ENCODE measurements around the gene FYTTD1.
A peak's percentile ranks its signal among the peaks of the same experiment; 100 is the strongest.

FYTTD1 gene

DNA sequence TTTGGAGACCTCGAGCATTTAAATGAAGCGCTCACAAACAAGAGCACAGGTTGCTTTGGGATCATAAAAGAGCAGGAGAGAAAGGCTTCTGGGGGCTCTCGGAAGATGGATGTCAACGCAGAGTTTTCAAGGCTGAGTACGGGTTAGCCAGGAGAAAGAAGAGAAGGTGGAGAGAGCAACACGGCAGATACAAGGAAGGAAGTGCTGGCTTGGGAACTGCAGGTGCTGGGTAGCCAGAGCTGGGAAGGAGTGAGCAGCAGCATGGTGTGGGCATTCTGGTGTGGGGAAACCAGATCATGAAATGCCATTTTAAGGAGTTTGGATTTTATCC is 12.4 kb upstream of the FYTTD1 start:
- no peak for DNase-seq (ENCODE audit: low read depth)

DNA sequence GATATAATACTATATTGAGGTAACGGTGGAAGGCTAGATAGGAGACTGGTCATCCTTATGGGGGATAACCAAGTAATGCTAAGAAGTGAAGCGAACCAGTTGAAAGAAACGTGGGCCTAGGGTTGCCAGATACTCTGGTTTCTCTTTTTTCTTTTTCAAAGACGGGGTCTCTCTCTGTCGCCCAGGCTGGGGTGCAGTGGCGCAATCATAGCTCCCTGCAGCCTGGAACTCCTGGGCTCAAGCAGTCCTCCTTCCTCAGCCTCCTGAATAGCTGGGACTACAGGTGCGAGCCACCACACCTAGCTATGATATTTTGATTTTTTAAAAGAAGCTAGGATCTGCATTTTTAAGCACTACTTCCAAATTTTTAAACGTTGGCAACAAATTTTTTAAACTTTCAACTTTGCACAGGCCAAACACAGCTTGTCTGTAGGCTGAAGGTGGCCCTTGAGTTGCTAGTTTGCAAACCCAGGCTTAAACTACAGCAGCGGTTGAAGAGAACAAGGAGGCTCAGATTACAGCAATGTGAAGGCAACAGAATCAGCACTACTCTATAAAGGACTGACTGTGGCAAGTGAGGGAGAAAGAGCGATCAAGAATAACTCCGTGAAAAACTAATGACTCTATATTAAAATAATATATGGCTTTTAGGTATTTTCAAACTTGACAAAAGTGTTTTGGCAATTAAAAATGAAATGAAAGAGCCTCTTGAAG is 11.8 kb upstream of the FYTTD1 start:
- DNase-seq (ENCODE audit: low read depth) = no peak

DNA sequence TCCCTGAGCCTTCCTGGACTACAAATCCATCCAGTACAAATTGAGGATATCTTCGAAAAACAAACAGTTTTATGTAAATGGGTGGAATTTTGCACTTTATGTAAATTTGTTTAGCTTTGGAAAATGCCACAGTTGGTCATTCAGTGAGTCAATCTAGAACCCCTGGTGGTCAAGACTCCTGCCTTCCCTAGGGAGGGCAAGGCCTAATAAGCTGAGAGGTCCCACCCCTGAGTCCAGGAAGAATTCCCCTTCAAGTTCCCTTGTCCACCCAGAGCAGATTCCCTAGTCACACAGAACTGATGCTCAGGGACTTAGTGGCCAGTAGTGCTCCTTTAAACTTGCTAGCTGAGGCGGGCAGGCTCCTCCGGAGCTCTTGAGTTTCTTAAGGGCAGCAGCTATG is 6.9 kb upstream of the FYTTD1 start:
- DNase-seq (ENCODE audit: low read depth) = peak; percentile 30

DNA sequence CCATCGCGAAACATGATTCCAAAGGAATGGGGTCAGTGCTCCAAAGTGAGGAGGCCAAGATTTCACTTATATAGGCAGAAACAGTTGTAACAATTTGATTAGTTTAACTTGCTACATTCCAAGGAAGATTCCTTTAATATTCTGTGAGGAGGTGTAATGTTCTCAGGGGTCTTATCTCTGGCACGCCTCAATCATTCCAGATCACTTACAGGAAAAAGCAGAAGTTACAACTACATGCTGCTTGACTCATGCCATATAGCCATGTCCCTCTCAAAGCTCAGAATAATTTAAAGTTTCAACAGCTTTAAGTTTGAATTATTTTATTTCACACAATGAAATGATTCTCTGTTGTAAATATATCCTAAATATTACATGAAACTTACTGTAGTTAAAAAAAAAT is 3.5 kb upstream of the FYTTD1 start:
- DNase-seq (ENCODE audit: low read depth) = no peak

DNA sequence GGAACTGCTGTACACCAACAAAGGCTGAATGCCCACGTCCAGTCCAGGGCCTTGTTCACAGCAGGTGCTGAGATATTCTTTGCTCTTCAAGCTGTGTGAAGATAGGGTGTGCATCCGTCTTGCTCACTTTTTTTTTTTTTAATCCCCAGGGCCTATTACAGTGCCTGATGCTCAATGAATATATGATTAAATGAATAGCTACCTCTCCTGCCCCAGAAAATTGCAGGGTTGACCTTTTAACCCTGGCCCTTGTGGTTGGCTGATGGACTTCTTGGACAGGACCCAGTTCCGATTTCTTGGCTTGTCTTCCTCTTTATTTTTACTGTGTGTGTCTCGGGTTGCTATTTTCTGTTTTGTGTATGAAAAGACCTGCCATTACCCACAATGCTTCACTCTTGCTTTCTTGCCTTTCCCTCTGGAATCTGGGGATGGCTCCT is 2.9 kb upstream of the FYTTD1 start:
- no peak for DNase-seq (ENCODE audit: low read depth)

DNA sequence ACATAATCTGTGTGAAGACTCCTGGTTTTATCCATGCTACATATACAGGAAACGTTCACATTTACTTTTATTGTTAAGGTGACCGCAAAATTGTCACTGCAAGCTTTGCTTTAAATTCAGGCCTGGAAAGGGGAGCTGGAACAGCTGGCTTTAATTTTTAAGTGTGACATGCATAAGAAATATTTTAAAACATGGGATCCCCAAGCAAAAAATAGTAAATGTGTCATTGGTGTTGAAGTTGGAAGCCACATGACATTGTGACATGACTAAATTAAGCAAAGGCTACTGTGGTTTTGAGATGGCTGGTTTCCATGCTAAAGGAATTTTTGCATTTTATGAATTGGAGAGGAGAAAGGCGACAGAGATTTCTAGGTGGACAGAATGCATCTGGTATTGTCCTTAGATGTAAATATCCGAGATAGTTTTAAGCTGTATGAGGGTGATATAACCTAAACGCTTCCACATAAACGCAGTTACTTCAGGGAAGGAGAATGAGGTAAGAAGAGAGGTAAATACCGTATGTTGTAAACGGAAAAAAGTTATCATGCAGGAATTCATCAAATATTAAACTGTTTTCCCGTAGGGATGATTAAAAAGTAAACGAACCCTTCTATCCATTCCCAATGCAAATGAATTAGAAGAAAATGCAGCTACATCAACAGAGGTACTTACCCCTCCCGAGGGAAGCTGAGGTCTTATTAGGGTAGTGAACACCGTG is 927 bp upstream of the FYTTD1 start:
- DNase-seq (ENCODE audit: low read depth) = peak; percentile 30

DNA sequence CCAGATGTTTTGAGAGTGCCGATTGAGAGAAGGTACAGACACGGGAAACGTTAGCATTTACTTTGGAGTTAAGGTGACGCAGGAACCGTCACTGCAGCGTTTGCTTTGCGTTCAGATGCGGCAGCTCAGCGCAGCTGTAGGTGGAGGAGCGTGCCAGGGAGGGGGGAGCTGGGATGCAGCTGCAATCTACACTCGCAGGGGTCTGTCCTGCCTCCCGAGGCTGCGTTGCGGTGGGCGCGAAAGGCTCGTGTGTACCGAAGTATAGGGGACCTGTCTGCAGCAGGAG is 425 bp upstream of the FYTTD1 start:
- DNase-seq (ENCODE audit: low read depth) = peak; percentile 77

DNA sequence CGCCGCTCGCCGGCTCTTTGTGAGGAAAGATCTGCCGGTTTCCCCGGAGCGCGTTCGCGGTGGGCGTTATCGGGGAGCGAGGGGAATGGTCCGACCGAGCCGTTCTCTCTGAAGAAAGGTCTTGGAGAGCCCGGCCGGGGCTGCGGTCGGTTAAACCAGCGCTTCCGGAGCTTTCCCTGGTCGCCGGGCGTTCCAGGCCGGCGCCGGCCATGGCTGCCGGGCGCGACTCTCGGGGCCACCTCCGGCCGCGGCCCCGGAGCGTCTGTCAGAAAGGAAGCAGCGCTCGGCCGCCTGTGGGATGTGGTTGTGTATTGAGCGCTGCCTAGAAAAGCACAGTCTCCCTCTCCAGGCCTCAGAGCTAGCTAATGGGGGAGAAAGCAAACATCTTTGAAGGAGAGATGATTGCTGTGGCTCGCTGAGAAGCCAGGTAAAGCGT is 731 bp downstream of the FYTTD1 start:
- DNase-seq (ENCODE audit: low read depth) = peak; percentile 81

DNA sequence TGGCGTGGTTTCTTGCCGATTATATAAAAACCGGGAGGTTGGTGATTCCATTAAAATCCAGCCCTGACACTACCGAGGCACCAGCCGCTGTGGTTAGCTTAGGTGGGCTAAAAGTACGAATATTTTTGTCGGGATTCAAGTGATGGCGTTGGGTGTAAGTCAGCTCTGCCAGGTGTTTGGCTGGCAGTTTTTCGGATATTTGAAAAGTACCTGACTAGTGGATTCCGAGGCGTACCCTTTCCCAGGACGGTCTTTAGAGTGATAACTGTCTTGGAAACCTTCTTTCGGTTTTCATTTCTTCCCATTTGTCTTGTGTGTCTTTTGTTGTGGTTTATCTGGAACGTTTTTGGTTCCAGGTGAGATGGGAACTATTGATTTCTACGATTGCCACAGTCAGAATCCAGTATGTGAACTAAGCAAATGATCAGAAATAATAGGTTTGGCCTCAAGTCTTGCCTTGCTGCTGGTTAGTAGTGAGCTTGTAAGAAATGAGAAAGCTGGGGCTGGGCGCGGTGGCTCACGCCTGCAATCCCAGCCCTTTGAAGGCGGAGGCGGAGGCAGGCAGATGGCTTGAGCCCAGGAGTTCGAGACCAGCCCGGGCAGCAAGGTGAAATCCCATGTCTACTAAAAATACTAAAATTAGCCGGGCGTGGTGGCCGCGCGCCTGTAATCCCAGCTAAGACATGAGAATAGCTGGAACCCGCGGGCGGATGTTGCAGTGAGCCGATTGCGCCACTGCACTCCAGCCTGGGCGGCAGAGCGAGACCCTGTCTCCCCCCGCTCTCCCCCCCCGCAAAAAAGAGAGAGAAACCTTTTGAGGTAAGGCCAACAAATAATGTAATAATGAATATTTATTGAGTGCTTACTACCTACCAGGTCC is 1.4 kb downstream of the FYTTD1 start:
- DNase-seq (ENCODE audit: low read depth) = peak; percentile 58

DNA sequence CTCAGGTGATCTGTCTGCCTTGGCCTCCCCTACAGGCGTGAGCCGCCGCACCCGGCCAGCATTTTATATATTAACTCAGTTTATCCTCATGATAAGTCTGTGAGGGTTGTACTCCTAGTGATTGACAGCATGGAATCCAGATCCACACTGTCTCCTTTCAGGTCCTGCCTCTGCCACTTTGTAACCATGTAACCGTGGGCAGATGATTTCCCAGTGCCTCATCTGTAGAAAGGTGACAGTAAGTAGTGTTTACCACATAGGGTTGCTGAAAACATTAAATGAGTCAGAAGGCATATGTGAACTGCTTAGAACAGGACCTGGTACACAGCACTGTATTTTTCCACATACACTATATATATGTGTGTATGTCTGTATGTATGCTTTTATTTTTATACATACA is 2.4 kb downstream of the FYTTD1 start:
- DNase-seq (ENCODE audit: low read depth) = no peak

DNA sequence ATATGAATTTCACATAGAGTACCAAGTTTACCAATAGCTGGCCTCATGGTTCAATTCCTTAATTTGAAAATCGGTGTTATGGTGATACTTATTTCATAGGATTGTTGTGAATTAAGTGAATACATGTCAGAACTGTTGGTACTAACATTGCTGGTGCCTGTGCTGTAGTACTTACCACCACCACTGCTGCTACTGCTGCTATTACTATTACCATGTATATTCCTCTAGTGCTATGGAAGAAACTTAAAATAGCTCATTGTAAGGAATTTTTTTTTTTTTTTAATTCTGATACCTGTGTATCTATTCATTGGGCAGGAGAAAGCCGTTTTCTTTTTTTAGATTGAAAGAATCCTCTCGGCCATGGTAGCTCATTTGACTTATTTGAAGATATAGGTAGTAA is 3.6 kb downstream of the FYTTD1 start:
- peak; percentile 43 for DNase-seq (ENCODE audit: low read depth)

DNA sequence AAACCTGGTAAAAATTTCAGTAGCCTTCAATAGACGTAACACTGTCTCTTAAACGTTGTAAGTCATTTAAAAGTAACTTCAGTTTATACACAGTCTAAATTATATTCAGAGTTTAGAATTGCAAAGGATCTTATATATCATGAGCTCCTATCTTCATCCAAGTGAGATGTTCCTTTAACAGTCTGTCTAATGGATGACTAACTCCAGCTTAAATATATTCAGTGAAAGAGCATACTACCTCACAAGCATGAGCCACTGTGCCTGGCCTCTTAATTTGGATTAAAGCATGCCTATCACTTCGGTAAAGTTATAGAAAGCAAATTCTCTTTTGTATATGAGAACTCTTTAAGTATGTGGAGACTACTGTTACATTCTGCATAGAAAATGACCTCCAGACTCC is 7.0 kb downstream of the FYTTD1 start:
- DNase-seq (ENCODE audit: low read depth) = no peak

DNA sequence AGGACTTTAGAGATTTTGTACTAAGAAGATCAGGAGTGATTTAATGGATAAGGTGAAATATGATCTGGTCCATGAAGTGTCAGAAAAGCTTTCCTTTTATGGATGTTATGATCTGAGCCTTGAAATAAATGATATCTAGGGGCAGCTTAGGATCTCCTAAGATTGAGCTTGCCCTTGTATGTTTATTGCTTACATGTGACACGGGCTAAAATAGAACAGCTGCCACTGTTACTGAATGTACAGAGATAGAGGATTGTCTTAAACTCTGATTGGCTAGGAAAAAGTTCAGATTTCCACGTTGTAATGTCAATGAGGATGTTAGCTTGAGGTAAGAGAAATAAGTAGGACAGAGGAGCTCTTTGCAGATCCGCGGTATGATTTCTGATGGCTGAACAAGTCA is 8.8 kb downstream of the FYTTD1 start:
- no peak for DNase-seq (ENCODE audit: low read depth)

DNA sequence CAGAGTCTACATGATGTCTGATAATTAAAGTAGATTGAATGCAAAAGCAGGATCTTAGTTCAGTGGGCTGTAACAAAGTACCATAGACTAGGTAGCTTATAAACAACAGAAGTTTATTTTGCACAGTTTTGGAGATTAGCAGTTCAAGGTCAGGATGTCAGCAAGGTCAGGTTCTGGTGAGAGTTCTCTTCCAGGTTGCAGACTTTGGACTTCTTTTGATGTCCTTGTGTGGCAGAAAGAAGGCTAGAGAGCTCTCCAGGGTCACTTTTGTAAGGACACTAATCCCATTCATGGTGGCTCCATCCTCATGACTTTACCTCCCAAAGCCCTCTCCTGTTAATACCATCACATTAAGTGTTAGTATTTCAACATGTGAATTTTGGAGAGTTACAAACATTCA is 12.1 kb downstream of the FYTTD1 start:
- no peak for DNase-seq (ENCODE audit: low read depth)

DNA sequence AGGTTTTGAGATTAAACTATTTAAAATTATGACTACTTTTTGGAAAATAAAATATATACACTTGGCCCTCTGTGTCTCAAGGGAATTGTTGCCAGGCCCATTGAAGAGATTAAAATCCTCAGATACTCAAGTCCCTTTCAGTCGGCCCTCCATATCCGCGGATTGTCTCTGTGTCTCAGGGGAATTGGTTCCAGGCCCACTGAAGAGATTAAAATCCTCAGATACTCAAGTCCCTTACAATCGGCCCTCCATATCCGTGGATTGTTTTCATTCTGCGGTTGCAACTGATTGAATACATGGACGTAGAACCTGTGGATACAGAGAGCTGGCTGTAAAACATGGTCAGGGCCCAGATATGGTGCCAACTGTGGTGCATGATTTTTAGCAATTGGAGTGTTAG is 25.6 kb downstream of the FYTTD1 start:
- no peak for DNase-seq (ENCODE audit: low read depth)

DNA sequence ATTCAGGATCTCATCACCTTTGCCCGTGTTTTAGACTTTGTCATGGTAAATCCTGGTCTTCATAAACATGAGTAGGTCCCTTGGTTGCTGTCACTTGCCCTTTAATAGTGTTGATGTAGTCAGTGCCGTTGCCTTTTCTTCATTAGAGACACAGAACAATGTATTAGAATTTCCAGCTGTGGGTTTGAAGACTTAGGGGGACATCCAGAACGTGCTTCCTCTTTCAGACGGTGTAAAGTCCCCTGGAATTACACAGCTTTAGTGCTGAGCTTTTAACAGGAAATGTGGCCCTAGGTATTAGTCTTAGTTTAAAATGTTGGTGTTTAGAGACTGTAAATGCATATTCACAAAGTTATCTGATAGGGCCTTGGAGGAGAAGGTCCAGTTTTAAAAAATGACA is 32.5 kb downstream of the FYTTD1 start:
- no peak for DNase-seq (ENCODE audit: low read depth)

DNA sequence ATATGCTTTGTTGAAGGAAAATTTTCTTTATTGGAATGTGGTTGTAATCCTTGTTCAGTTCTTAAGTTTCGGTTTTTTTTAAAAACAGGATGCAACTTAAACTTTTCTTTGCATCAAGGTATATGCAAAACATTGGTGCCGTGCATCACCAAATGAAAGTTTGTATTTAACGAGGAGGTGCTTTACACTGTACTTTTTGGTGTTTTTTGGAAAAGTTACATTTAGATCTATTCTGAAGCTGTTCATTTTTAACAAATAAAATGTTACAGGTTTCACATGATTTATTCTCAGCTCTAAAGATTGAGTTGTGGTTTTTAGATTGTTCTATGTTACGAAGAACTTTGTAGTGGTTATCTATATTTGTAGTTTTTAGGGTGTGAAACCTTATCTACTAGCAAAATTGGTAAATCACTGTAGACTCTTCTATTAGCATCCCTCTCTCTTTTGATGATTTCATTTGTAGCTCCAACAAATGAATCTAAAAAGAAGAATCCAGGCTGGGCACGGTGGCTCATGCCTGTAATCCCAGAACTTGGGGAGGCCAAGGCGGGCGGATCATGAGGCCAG is 34.4 kb downstream of the FYTTD1 start:
- no peak for DNase-seq (ENCODE audit: low read depth)

DNA sequence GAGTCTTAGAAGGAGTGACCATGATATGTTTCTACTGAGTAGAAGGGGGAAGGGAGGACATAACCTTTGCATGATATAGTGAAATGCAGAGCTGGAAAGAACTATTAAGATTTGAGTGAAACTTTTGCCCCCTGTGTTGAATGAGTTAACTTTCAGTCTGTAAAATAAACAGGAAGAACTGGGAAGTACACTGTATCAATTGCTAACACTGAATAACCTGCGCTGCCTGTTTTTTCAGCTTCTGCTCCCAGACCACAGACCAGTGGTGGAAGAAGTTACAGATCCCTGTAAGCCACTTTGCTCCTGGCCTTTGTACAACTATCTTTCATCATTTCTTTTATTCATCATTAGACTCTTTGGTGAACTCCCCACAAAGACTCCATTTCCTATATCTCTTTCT is 37.7 kb downstream of the FYTTD1 start:
- no peak for DNase-seq (ENCODE audit: low read depth)

DNA sequence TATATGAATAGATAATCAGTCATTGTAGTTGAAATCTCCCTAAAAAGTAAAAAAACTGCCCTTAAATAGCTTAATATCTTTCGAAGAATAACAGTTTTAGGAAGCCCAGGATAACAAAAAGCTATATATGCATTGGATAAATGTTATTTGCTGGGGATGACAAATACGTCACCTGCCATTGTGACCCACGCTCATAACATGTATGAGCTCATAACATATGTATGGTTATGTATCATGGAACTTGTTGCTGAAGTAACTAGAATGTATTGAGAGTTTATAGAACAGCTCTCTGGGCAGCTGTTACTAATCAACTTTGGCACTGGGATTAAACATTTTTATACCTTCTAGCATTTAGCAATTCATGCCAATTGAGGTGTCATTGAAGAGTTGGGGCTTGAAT is 39.6 kb downstream of the FYTTD1 start:
- peak; percentile 21 for DNase-seq (ENCODE audit: low read depth)

DNA sequence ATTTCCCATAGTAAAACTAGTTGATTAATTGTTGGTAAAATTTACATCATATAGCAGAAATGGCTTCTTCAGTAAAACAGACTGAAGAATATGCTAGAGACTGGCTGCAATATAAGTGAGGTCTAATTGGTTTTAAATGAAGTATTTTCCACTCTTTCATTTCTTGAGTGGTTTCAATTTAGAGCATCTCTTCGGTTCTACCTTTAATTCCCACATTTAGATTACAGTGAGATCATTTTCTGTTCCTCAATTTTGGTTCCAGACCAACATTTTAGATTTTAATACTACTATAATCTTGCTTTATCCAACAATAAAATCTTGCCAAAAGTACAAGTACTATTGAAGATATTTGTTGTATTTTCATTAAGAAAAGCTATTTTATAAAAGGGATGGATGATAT is 40.4 kb downstream of the FYTTD1 start:
- DNase-seq (ENCODE audit: low read depth) = no peak

DNA sequence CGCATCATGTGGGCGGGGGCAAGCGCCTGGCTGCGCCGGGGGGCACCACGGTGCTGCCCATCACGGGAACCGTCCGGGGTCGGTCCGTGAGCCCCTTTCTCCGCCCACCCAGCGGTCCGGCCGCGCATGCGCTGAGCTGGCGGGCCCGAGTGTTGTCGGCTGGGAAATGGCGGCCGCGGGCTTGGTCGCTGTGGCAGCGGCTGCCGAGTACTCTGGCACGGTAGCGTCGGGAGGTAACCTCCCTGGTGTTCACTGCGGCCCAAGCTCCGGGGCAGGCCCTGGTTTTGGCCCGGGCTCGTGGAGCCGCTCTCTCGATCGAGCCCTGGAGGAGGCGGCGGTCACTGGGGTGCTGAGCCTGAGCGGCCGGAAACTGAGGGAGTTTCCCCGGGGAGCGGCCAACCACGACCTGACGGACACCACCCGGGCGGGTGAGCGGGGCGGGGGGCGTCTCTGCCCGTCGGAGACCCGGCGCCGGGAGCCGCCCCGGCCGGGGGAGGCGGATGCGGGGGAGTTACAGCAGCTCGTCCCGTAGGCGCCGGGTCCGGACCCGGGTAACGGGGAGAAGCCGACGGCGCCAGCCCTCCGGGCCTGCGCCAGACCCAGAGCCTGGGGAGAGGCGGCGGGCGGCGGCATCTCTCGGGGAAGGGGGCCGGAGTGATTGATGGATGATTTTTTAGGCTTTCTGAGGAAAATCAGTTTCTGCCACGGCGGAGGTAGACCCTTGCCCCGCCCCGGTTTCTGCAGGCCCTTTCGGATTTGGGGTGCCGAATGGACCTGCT is 41.6 kb downstream of the FYTTD1 start, which contains the start of gene LRCH3:
LRCH3 (plus strand) TSS at position 142 of the 779 bp plus-strand sequence; CDS start at position 167, 25 bp downstream.
- DNase-seq (ENCODE audit: low read depth) = peak; percentile 85

Data from ELR (cell line).